Heart left ventricle (tissue), 13 donors: ENCODE data around the gene WAC.

Experiments
- CTCF ChIP-seq, 12 donors: fragments of 200-600 bp; sonication (generic) in 4 of 12; IDR thresholded peaks; one replicate each; pipeline versions ENCODE4 v1.5.0 to v1.8.0; 2018 to 2022; ENCODE audit warnings: antibody characterized with exemption in 12 of 12, mild to moderate bottlenecking in 5 of 12
- POLR2A ChIP-seq, 2 donors: fragments of 450-650 bp; IDR thresholded peaks; one replicate each; pipeline ENCODE4 v1.6.1; 2017; ENCODE audit warnings: antibody characterized with exemption in 2 of 2, mild to moderate bottlenecking in 2 of 2, moderate library complexity in 2 of 2
- donor health status: ischemic (EF 13 %, LVEDD 7.1; RV severe dilation, severe dysfunction).
- donor health status: DM: no; HTN: yes; CAD: no.
- donor health status: DM: no; HTN: no; CAD: no.
- donor health status: ischemic (EF 25% LVEDD 6.9; RV normal size, moderate dysfunction).
- donor health status: ischemic (EF 25% LVEDD 5.7; RV mildly dilated, moderate dysfunction).
- donor health status: ischemic (EF 35%, LVEDD 5.7; RV mildly dilated, moderate dysfunction).
- donor health status: nonischemic (EF 11% LVEDD 7.7; RV severe dilation, severe dysfunction).
- donor health status: DM: yes; HTN: yes; CAD: no.
- donor health status: PGD.
- donor health status: ischemic (EF 29% LVEDD 5.4; RV normal size, mild dysfunction).
- donor health status: nonischemic (EF 23%, LVEDD 6.1; RV moderate dilation, normal function).

GRCh38 chr10:28669227-28670173 is 136.6 kb downstream of the WAC start:
- TF ChIP-seq CTCF (IDR thresholded peaks at IDR 0.05) (no peak), POLR2A (IDR thresholded peaks at IDR 0.05) (no peak)
